ENCODE results near the gene WNT16.
"Not testable (repeated sequence)": the region's sequence is repeated elsewhere in the genome, so short reads cannot be mapped to it uniquely, and the experiment has no call there.

The WNT16 gene

GRCh38 chr7:121306565-121306964 is 22.2 kb upstream of the WNT16 start:
- DNase-seq (ENCODE audit: low read depth in 2 of 2): no peak
- no peak overlapping the region for H3K4me3 ChIP-seq (replicated peaks in 1 of 2; ENCODE audit: low read depth in 2 of 2, low read length in 2 of 2)
- TF ChIP-seq CTCF (IDR thresholded peaks at IDR 0.05; ENCODE audit: low read depth, low read length): no peak

DNA sequence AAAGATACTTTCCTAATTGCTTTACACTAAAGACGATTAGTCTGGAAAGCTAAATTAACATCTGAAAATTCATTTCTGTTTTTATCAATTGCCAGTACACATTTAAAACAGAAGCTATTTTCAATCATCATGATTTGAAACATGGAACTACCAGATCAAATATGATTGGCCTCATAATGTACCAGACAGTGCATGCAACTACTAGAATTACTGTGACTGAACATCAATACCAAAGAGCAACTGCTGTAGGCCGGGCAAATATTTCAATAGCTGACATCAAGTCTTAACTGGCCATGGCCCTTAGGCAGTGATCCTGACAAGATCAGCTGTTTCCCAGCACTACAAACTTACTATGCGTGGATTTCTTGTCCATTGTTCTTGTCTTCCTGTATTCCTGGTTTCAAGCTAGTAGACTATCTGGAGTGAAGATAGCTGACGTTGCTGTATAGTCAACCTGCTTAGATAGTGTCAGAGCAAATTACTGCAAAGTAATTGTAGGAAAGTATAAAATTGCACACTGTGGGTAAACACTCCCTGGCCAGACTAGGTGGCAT is 21.7 kb upstream of the WNT16 start:
- DNase-seq (ENCODE audit: low read depth in 2 of 2): no peak
- no peak overlapping the region for H3K4me3 ChIP-seq (replicated peaks in 1 of 2; ENCODE audit: low read depth in 2 of 2, low read length in 2 of 2)
- no peak for TF ChIP-seq CTCF (IDR thresholded peaks at IDR 0.05; ENCODE audit: low read depth, low read length)

- no peak overlapping the region for H3K4me3 ChIP-seq (replicated peaks in 1 of 2; ENCODE audit: low read depth in 2 of 2, low read length in 2 of 2)
- DNase-seq (ENCODE audit: low read depth in 2 of 2): no peak
- TF ChIP-seq CTCF (IDR thresholded peaks at IDR 0.05; ENCODE audit: low read depth, low read length): no peak
Measured at GRCh38 chr7:121313220-121313792, 15.5 kb upstream of the WNT16 start.

DNA sequence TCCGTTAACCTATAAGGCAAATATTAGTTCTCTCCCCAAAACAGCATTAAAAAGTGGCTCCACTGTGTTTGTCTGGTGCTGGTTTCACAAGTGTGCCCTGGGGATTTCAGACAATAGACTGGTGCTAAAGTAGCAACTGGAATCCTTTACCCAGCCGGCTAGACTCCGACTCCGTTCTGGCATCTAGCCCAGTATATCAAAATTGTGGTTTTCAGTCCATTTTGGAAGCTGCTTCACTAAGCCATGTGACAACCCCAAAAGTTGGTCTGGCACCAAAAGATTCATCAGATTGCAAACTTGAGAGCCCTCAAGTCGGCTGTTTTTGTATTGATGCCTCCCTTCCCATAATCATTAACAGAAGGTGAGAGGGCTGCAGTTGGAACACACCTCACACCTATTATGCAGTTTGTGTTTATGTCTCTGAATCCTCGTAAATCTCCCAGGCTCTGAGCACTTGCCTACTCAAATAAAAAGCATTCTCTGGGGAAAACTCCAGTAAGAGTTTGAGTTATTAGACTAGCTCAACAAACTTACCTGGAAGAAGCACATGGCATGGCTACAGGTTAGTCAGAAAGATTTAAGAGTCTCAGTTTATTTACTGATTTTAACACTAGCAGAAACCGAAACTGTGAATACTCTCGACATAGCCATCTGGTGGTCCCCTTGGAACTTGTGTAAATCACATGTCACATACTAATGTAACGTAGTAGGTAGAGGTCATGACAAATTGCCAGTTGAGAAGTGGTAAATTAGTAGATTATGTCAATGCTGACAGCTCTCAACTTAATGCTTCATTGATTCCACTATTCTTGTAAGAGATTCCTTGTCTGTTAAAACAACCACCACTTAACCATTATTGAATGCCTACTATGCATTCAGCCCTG is 14.8 kb upstream of the WNT16 start:
- H3K4me3 ChIP-seq (replicated peaks in 1 of 2; ENCODE audit: low read depth in 2 of 2, low read length in 2 of 2): no peak overlapping the region
- DNase-seq (ENCODE audit: low read depth in 2 of 2): peak; percentile 59 to 68
- TF ChIP-seq CTCF (IDR thresholded peaks at IDR 0.05; ENCODE audit: low read depth, low read length): no peak

GRCh38 chr7:121315170-121315569 is 13.6 kb upstream of the WNT16 start:
- not testable (repeated sequence) for DNase-seq (ENCODE audit: low read depth in 2 of 2); H3K4me3 ChIP-seq (replicated peaks in 1 of 2; ENCODE audit: low read depth in 2 of 2, low read length in 2 of 2)

DNA sequence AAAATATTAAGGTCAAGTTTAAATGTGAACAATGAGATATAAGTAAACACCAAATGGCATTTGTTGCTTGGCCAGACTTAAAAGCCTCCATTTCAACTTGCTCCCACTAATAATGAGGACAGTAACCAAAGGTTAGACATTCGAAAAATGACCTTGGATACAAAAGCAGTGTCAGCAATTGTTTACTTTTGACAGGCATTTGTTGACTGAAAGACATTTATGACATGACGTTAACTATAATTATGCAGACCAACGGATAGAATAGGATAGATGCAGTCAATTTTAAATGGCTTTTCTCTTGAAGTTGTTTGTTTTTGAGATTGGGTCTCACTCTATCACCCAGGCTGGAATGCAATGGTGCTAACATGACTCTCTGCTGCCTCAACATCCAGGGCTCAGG is 6.3 kb upstream of the WNT16 start:
- TF ChIP-seq CTCF (IDR thresholded peaks at IDR 0.05; ENCODE audit: low read depth, low read length): no peak
- H3K4me3 ChIP-seq (replicated peaks in 1 of 2; ENCODE audit: low read depth in 2 of 2, low read length in 2 of 2): no peak overlapping the region
- no peak for DNase-seq (ENCODE audit: low read depth in 2 of 2)

GRCh38 chr7:121323515-121324302 is 5.1 kb upstream of the WNT16 start:
- TF ChIP-seq CTCF (IDR thresholded peaks at IDR 0.05; ENCODE audit: low read depth, low read length): no peak
- no peak for DNase-seq (ENCODE audit: low read depth in 2 of 2)
- H3K4me3 ChIP-seq (replicated peaks in 1 of 2; ENCODE audit: low read depth in 2 of 2, low read length in 2 of 2): no peak overlapping the region

Measured in cardiac fibroblast (primary cell).